ENCODE data around the gene ADGRF4.

The ADGRF4 gene

GRCh38 chr6:47698342-47698787 lies at the start of gene ADGRF4:
ADGRF4 (plus strand) TSS chr6:47698580; CDS start chr6:47707246, 8,666 bp downstream.
- no peak for DNase-seq (ENCODE audit: low spot score)

DNA sequence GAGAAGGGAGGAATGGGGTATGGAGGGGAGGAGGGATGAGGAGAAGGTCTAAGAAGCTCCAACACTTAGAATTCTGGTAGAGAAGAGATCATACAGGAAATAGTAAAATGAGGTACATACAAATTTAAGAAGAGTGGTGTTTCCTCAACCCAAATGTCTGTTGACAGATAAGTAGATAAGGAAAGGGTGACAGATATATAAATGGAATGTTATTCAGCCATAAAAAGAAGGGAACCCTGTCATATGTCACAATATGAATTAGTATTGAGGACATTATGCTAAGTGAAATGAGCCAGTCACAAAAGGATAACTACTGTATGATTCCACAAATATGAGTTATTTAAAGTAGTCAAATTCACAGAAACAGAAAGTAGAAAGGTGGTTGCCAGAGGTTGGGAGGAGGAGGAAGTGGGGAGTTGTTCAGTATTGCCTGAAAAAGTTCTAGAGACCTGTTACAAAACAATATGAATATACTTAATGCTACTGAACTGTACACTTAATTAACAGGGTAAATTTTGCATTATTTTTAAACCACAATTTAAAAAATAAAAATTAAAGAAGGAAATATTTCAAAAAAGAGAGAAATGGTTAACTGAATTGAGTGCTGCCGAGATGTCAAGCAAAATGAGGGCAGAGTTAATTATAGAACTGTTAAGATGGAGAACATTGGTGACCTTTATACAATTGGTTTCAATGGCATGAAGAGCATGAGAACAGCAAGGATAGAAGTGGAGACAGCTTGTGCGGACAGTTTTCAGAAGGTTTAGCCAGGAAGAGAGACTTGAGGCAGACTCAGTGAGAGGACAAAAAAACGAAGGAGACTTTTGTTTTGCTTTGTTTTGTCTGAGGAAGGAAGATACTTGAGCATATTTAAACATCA lies 47.6 kb upstream of the ADGRF4 start:
- DNase-seq (ENCODE audit: low spot score), result no peak

- DNase-seq (ENCODE audit: low spot score), result no peak
Observed at GRCh38 chr6:47651505-47651944, 46.9 kb upstream of the ADGRF4 start.

DNA sequence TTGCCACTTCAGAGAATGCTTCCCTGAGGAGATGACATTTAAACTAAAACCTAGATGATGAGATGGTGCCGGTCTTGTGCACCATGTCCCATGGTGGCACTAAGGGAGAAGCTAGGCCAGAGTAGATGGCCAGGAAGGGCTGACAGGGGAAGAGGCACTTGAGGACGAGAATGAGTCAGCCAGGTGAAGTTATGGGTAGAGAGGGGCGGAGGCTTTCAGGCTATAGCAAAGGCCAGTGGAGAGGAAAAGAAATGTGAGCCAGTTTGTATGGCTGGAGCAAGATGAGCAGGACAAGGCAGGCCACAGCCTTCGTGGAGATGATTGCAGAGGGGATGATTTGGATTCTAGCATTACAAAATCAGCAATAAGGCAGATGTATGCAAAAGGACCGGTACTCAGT lies 44.7 kb upstream of the ADGRF4 start:
- no peak for DNase-seq (ENCODE audit: low spot score)

GRCh38 chr6:47654255-47654654 lies 44.1 kb upstream of the ADGRF4 start:
- no peak for DNase-seq (ENCODE audit: low spot score)

- DNase-seq (ENCODE audit: low spot score), result no peak
Observed at GRCh38 chr6:47655719-47656595, 42.4 kb upstream of the ADGRF4 start.

- DNase-seq (ENCODE audit: low spot score), result no peak
Observed at GRCh38 chr6:47661960-47662359, 36.4 kb upstream of the ADGRF4 start.

GRCh38 chr6:47663462-47664216 lies 34.7 kb upstream of the ADGRF4 start:
- DNase-seq (ENCODE audit: low spot score), result no peak

- no peak for DNase-seq (ENCODE audit: low spot score)
Observed at GRCh38 chr6:47665112-47665511, 33.3 kb upstream of the ADGRF4 start.

DNA sequence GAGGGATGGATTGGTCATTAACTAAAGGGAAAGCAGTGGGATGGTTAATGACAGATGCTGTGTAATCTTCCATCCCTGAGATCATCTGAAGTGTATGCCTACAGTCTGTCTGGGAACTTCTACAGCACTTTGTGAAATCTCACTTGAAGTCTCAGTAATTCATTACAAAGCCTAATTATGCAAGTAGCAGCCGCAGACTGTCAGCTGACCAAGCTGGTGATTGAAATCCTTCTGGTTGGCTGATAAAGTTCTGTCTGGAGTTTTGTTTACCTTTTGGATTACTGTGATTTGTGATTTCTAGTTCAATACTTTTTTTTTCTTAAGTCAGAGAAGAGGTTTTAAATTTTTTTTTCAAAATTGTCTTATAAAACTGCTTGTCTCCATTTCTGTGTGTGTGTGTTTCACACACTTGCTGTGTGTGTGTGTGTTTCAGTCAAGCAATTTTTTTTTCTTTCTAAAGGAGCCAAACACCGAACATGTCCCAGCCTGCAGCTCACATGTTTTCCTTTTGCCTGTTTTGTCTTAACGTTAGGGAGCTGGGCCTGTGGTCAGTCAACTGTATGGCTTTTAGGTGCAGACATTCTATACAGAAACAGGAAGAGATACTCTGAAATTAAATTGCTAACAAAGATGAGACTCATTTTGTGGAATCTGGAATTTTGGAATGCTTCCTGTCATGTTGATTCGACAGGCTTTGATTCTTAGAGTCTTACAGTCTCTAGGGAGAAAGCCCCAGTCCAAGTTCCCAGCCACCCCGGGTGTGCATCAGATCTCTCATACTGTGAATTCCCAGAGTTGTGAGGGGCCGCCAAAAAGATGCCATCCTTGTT lies 28.5 kb upstream of the ADGRF4 start:
- DNase-seq (ENCODE audit: low spot score), result no peak

GRCh38 chr6:47670851-47671250 lies 27.5 kb upstream of the ADGRF4 start:
- DNase-seq (ENCODE audit: low spot score), result no peak

GRCh38 chr6:47671777-47672176 lies 26.6 kb upstream of the ADGRF4 start:
- DNase-seq (ENCODE audit: low spot score), result no peak

GRCh38 chr6:47672816-47673215 lies 25.6 kb upstream of the ADGRF4 start:
- DNase-seq (ENCODE audit: low spot score), result no peak

- DNase-seq (ENCODE audit: low spot score), result no peak
Observed at GRCh38 chr6:47674673-47675072, 23.7 kb upstream of the ADGRF4 start.

- no peak for DNase-seq (ENCODE audit: low spot score)
Observed at GRCh38 chr6:47677381-47678100, 20.8 kb upstream of the ADGRF4 start.

GRCh38 chr6:47678739-47679138 lies 19.6 kb upstream of the ADGRF4 start:
- no peak for DNase-seq (ENCODE audit: low spot score)

GRCh38 chr6:47679322-47679906 lies 19.0 kb upstream of the ADGRF4 start:
- DNase-seq (ENCODE audit: low spot score), result no peak

DNA sequence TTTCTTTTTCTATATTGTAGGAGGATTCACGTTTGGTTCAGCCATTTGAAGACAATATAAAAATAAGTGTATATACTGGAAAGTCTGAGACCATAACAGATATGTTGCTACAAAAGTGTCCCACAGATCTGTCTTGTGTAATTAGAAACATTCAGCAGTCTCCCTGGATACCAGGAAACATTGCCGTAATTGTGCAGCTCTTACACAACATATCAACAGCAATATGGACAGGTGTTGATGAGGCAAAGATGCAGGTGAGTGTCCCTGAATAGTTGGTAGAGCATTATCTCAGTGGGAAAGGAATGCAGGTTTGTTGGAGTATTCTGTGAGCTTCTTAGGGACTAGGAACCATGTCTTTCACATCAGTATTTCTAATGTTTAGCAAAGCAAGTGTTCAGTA lies 18.3 kb upstream of the ADGRF4 start:
- no peak for DNase-seq (ENCODE audit: low spot score)

- DNase-seq (ENCODE audit: low spot score), result no peak
Observed at GRCh38 chr6:47680724-47681123, 17.7 kb upstream of the ADGRF4 start.
